ENCODE measurements around the gene ELAC2. TPM values are rescaled to one million over a fixed set of nuclear protein-coding genes. Genes with fewer than 3 reads are reported as not detected.

ELAC2 gene
- total and polyA plus RNA-seq, 10 of the 15 experiments (the other 5 are each of a cell fraction or from before 2014, with no cell fraction given): 5.1 to 146 (median 79.4) TPM

DNA sequence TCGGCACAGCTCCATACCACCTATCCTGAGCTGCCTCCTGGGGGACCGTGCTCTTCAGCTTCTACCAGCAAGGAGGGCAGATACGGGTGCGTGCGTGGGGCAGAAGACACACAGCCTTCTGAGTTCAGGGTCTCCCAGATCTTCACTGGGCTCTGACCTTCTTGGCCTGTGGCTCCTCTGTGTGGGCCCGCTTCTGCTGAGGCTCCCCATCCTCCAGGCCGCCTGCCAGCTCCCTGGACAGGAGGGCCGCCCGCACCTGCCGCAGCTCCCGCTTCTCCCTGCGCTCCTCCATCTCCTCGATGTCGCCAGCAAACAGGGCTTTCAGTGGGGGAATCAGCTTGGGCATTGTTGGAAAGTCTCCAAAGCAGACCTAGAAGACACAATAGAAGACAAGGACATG is 25.2 kb downstream of the ELAC2 start:
- no peak overlapping the region for H3K9ac ChIP-seq (ENCODE audit: control insufficient read depth, insufficient read depth, low read length)
- no peaks in the 10 kb centered on the region for H3K79me2 ChIP-seq (ENCODE audit: control insufficient read depth, insufficient read depth, low read length)
- ChIA-PET SMC1A (ENCODE audit: uncharacterized antibody, unreplicated experiment) (interaction anchor here (1.2 kb wide), 1 partner anchor 22 kb away, joined by 3 read pairs; no protein-coding TSS in a partner anchor), CTCF (interaction anchor here (1.3 to 1.8 kb wide), 2 partner anchors 10 to 811 kb away, joined by 3 to 9 read pairs; no protein-coding TSS in a partner anchor), POLR2A (no interaction called here), RAD21 (ENCODE audit: unreplicated experiment) (no interaction called here)
- no peak overlapping the region for H3K4me3 ChIP-seq
- WGBS (ENCODE audit: insufficient coverage, insufficient replicate concordance, low lambda C conversion rate, missing lambda C conversion rate): 98% methylated on average over 14 of the region's 14 CpGs
- FAIRE-seq: no peak
- H3K27me3 ChIP-seq (replicated peaks in 1 of 2; ENCODE audit: control insufficient read depth in 2 of 2, insufficient read depth in 2 of 2, low read length in 1 of 2): no peaks in the 10 kb centered on the region
- no peaks in the 10 kb centered on the region for H3K9me3 ChIP-seq (replicated peaks; ENCODE audit: control insufficient read depth, insufficient read depth, low read length)
- BruUV-seq (replicated peaks): no TSS peak
- peaks cover 35 to 39% of the 10 kb centered on the region in 2 experiments for H3K36me3 ChIP-seq (ENCODE audit: control insufficient read depth in 2 of 2, insufficient read depth in 2 of 2, low read length in 1 of 2)
- in situ Hi-C loops (cut with MboI): no loop called here
- no peak for TF ChIP-seq KAT2A (conservative IDR thresholded peaks at IDR 0.05; ENCODE audit: control insufficient read depth, low read depth, low read length)
- no peak for TF ChIP-seq SMAD5 (IDR thresholded peaks at IDR 0.05; ENCODE audit: low read depth)
- no peak for TF ChIP-seq SIX5 (IDR thresholded peaks at IDR 0.05; ENCODE audit: low read depth, low read length, severe bottlenecking)
- TF ChIP-seq BACH1 (IDR thresholded peaks at IDR 0.05; ENCODE audit: borderline replicate concordance): no peak
- no peak for TF ChIP-seq RELA (IDR thresholded peaks at IDR 0.05; ENCODE audit: borderline replicate concordance, partially characterized antibody)
- no peak for TF ChIP-seq RCOR1 (conservative IDR thresholded peaks at IDR 0.05; ENCODE audit: low read depth, low read length)
- no peak for TF ChIP-seq ATF7 (IDR thresholded peaks at IDR 0.05; ENCODE audit: low read depth)
- no peak for TF ChIP-seq DPF2 (IDR thresholded peaks at IDR 0.05)
- TF ChIP-seq BRCA1 (IDR thresholded peaks at IDR 0.05; ENCODE audit: low read depth, low read length): no peak
- no peak for TF ChIP-seq STAT1 (conservative IDR thresholded peaks at IDR 0.05)
- H3K4me1 ChIP-seq (ENCODE audit: control insufficient read depth, insufficient read depth, low read length): no peaks in the 10 kb centered on the region
- no peaks in the 10 kb centered on the region for H4K20me1 ChIP-seq (ENCODE audit: control insufficient read depth, insufficient read depth)
- no peak for ATAC-seq
- H3K27ac ChIP-seq (ENCODE audit: control insufficient read depth, insufficient read depth): no peak overlapping the region
- no peak for DNase-seq (ENCODE audit: low read depth, low spot score)
- intact Hi-C loops (cut with micrococcal nuclease; ENCODE audit: unreplicated experiment): no loop called here
- H2AFZ ChIP-seq (ENCODE audit: control insufficient read depth, low read depth, low read length): no peak overlapping the region
- no peak overlapping the region for H3K4me2 ChIP-seq (ENCODE audit: control insufficient read depth, insufficient read depth)

GRCh38 chr17:12990926-12991325 is 26.9 kb downstream of the ELAC2 start:
- no peak overlapping the region for H3K4me3 ChIP-seq
- no peak for TF ChIP-seq JUNB (IDR thresholded peaks at IDR 0.05)
- TF ChIP-seq SP1 (IDR thresholded peaks at IDR 0.05; ENCODE audit: low read depth, low read length): no peak
- no peak for TF ChIP-seq EED (IDR thresholded peaks at IDR 0.05; ENCODE audit: low read depth)
- no peak for TF ChIP-seq BMI1 (IDR thresholded peaks at IDR 0.05; ENCODE audit: borderline replicate concordance)
- no peak for TF ChIP-seq PML (IDR thresholded peaks at IDR 0.05; ENCODE audit: low read length)
- TF ChIP-seq ZZZ3 (IDR thresholded peaks at IDR 0.05; ENCODE audit: control insufficient read depth, insufficient read length, low read depth): no peak
- no peak for TF ChIP-seq TCF7 (IDR thresholded peaks at IDR 0.05; ENCODE audit: borderline replicate concordance)
- TF ChIP-seq IKZF1 (conservative IDR thresholded peaks at IDR 0.05): no peak
- TF ChIP-seq CBX5 (IDR thresholded peaks at IDR 0.05; ENCODE audit: low read depth): no peak
- no peak overlapping the region for H2AFZ ChIP-seq (ENCODE audit: control insufficient read depth, low read depth, low read length)
- H3K36me3 ChIP-seq (ENCODE audit: control insufficient read depth in 2 of 2, insufficient read depth in 2 of 2, low read length in 1 of 2): peaks cover 22 to 32% of the 10 kb centered on the region in 2 experiments
- H3K4me1 ChIP-seq (ENCODE audit: control insufficient read depth, insufficient read depth, low read length): no peaks in the 10 kb centered on the region
- SMC1A ChIA-PET (ENCODE audit: uncharacterized antibody, unreplicated experiment): no interaction called here
- H3K27me3 ChIP-seq (replicated peaks in 1 of 2; ENCODE audit: control insufficient read depth in 2 of 2, insufficient read depth in 2 of 2, low read length in 1 of 2): no peaks in the 10 kb centered on the region
- H3K79me2 ChIP-seq (ENCODE audit: control insufficient read depth, insufficient read depth, low read length): no peaks in the 10 kb centered on the region
- H3K9me3 ChIP-seq (replicated peaks; ENCODE audit: control insufficient read depth, insufficient read depth, low read length): no peaks in the 10 kb centered on the region
- H4K20me1 ChIP-seq (ENCODE audit: control insufficient read depth, insufficient read depth): no peaks in the 10 kb centered on the region
- no peak overlapping the region for H3K4me2 ChIP-seq (ENCODE audit: control insufficient read depth, insufficient read depth)
- POLR2A ChIA-PET: interaction anchor here (1.0 kb wide), 1 partner anchor 23 kb away, joined by 3 read pairs; no protein-coding TSS in a partner anchor
- over 99% methylated on average over 12 of the region's 12 CpGs for WGBS (ENCODE audit: insufficient coverage, insufficient replicate concordance, low lambda C conversion rate, missing lambda C conversion rate)
- in situ Hi-C loops (cut with MboI) (no loop called here), intact Hi-C loops (cut with micrococcal nuclease; ENCODE audit: unreplicated experiment) (no loop called here)
- no peak overlapping the region for H3K9ac ChIP-seq (ENCODE audit: control insufficient read depth, insufficient read depth, low read length)
- RAD21 ChIA-PET (ENCODE audit: unreplicated experiment): no interaction called here
- no peak for FAIRE-seq
- DNase-seq (ENCODE audit: low read depth, low spot score): no peak
- no TSS peak for BruUV-seq (replicated peaks)
- CTCF ChIA-PET: interaction anchor here (1.8 kb wide), 1 partner anchor 12 kb away, joined by 9 read pairs; no protein-coding TSS in a partner anchor
- no peak overlapping the region for H3K27ac ChIP-seq (ENCODE audit: control insufficient read depth, insufficient read depth)
- no peak for ATAC-seq

All from GM12878 (cell line).